PC-3 (cell line): ENCODE measurements around the gene APOL6. TPM values are rescaled to one million over a fixed set of nuclear protein-coding genes. Genes with fewer than 3 reads are reported as not detected.

Experiments used
- ATAC-seq: fragments of 200-7000 bp; cut with Tn5 transposase; 2 replicates; pipeline ENCODE4 v1.9.1; 2020; ENCODE audit warnings: mild to moderate bottlenecking, moderate library complexity
- Bru-seq: library from RNA; stranded (reverse); fragments of 400-500 nt; gene quantifications from one replicate; lab custom pipeline; 2021; lab: Mats Ljungman, UMichigan
- BruChase-seq, 2 experiments: library from RNA; stranded (reverse); fragments of 400-500 nt; gene quantifications; one replicate each; lab custom pipeline; 2021; lab: Mats Ljungman, UMichigan
- BruUV-seq: library from RNA; stranded (reverse); fragments of 400-500 nt; replicated peaks from 2 replicates; lab custom pipeline; 2021; lab: Mats Ljungman, UMichigan
- CTCF ChIA-PET: fragments of 300-600 bp; sonication (Branson Sonifier 250); formaldehyde crosslinking; loops from one replicate; lab custom pipeline; 2022; ENCODE audit warnings: antibody characterized with exemption; lab: Charles Lee
- POLR2A ChIA-PET: fragments of 300-600 bp; sonication (Branson Sonifier 250); formaldehyde crosslinking; loops from one replicate; lab custom pipeline; 2022; ENCODE audit warnings: antibody characterized with exemption; ENCODE audit not compliant: unreplicated experiment; lab: Charles Lee
- DNase-seq: peaks from one replicate; pipeline ENCODE4 v3.0.0-alpha.2; 2015
- H2AFZ ChIP-seq: fragments of 300-600 bp; sonication (generic); 2 replicates; pipeline ENCODE4 v1.6.0; 2016; ENCODE audit warnings: antibody characterized with exemption, low read length
- H3F3A ChIP-seq: fragments of 300-600 bp; sonication (generic); one replicate; pipeline ENCODE4 v1.6.0; 2017; ENCODE audit warnings: antibody characterized with exemption, low read length, control low read depth, mild to moderate bottlenecking; ENCODE audit not compliant: unreplicated experiment
- H3K27ac ChIP-seq: fragments of 300-600 bp; sonication (generic); 2 replicates; pipeline ENCODE4 v1.5.1; 2016; ENCODE audit warnings: mild to moderate bottlenecking, low read length
- H3K27me3 ChIP-seq: fragments of 300-600 bp; sonication (generic); 2 replicates; pipeline ENCODE4 v1.6.1; 2016; ENCODE audit warnings: low read length, mixed read lengths
- H3K36me3 ChIP-seq: fragments of 300-600 bp; sonication (generic); 2 replicates; pipeline ENCODE4 v1.6.1; 2016; ENCODE audit warnings: low read depth, mixed run types, low read length, mixed read lengths
- H3K4me1 ChIP-seq: fragments of 300-600 bp; sonication (generic); 2 replicates; pipeline ENCODE4 v1.5.1; 2016; ENCODE audit warnings: low read length; ENCODE audit not compliant: insufficient read depth
- H3K4me2 ChIP-seq: fragments of 300-600 bp; sonication (generic); 2 replicates; pipeline ENCODE4 v1.6.0; 2016; ENCODE audit warnings: low read length
- H3K4me3 ChIP-seq: fragments of 300-600 bp; sonication (generic); 2 replicates; pipeline ENCODE4 v1.5.1; 2016; ENCODE audit warnings: mild to moderate bottlenecking, low read length, mixed read lengths
- H3K79me2 ChIP-seq: fragments of 300-600 bp; sonication (generic); 2 replicates; pipeline ENCODE4 v1.6.1; 2017; ENCODE audit warnings: low read length, mixed read lengths
- H3K9ac ChIP-seq: fragments of 300-600 bp; sonication (generic); 2 replicates; pipeline ENCODE4 v1.6.0; 2016; ENCODE audit warnings: mild to moderate bottlenecking, low read length
- H3K9me2 ChIP-seq: fragments of 300-600 bp; sonication (generic); replicated peaks from 2 replicates; pipeline ENCODE4 v1.6.1; 2016; ENCODE audit warnings: mixed run types, low read length, mixed read lengths
- H3K9me3 ChIP-seq: fragments of 300-600 bp; sonication (generic); 2 replicates; pipeline ENCODE4 v1.6.1; 2016; ENCODE audit warnings: low read length, mixed read lengths
- H4K20me1 ChIP-seq: fragments of 300-600 bp; sonication (generic); 2 replicates; pipeline ENCODE4 v1.6.1; 2016; ENCODE audit warnings: low read length, mixed read lengths
- CTCF ChIP-seq: fragments of 300-600 bp; sonication (generic); conservative IDR thresholded peaks from 2 replicates; pipeline ENCODE4 v1.5.1; 2017; ENCODE audit warnings: antibody characterized with exemption, low read depth, mild to moderate bottlenecking, low read length
- EZH2 ChIP-seq: fragments of 300-600 bp; sonication (generic); IDR thresholded peaks from one replicate; pipeline ENCODE4 v1.6.1; 2017; ENCODE audit warnings: antibody characterized with exemption, mild to moderate bottlenecking, low read length; ENCODE audit not compliant: unreplicated experiment
- EZH2phosphoT487 ChIP-seq: fragments of 300-600 bp; sonication (generic); IDR thresholded peaks from 2 replicates; pipeline ENCODE4 v1.6.1; 2018; ENCODE audit warnings: mild to moderate bottlenecking, antibody characterized with exemption, low read length, borderline replicate concordance
- intact Hi-C: fragments of 100-400 bp; cut with micrococcal nuclease; formaldehyde crosslinking; loops from 2 replicates; pipeline ENCODE4 v1.9.0; 2023
- long read RNA-seq: library from polyadenylated mRNA; unstranded; transcript quantifications from one replicate; pipeline ENCODE4 v2.0.0, GENCODE V29; 2021; ENCODE audit not compliant: unreplicated experiment
- total RNA-seq: library from RNA; depleted of rRNA; stranded (reverse); fragments of >200 nt; gene quantifications from 2 replicates; pipeline ENCODE4 v1.2.3, GENCODE V29; 2014; rRNA removed

Gene APOL6
- 6.7 and 8.2 TPM in 2 replicates for total RNA-seq
- Bru-seq, nascent RNA, result percentile 71 among the genes with signal in this experiment
- percentile 93 among the genes with signal in this experiment for BruChase-seq, experiment 1, labeled RNA remaining after a 6-hour chase
- BruChase-seq, experiment 2, labeled RNA remaining after a 2-hour chase, result percentile 92 among the genes with signal in this experiment
- long read RNA-seq, full-length matches to known transcripts, result 46 of 110 reads
- long read RNA-seq, partial matches to known transcripts, result 49 of 110 reads
- long read RNA-seq, other reads (novel, unspliced or antisense), result 15 of 110 reads

GRCh38 chr22:35648066-35649025 lies at the start of gene APOL6:
APOL6 (plus strand) TSS chr22:35648446; CDS start chr22:35656426, 7,980 bp downstream.
- ChIA-PET POLR2A (interaction anchor here (0.6 to 0.7 kb wide), 2 partner anchors 192 to 394 kb away, joined by 5 read pairs; no protein-coding TSS in a partner anchor), CTCF (no interaction called here)
- Histone ChIP-seq H2AFZ (peak within 1 kb of the TSS; percentile 79), H3K79me2 (peaks cover 13% of the 10 kb centered on the region), H3K27ac (peak within 1 kb of the TSS; percentile 59), H3K4me3 (peak within 1 kb of the TSS; percentile 72), H3K9ac (peak within 1 kb of the TSS; percentile 68), H3K36me3 (no peaks in the 10 kb centered on the region), H3K27me3 (no peaks in the 10 kb centered on the region), H3K4me2 (peak within 1 kb of the TSS; percentile 83), H3K9me2 (no peaks in the 10 kb centered on the region), H3F3A (no peaks in the 10 kb centered on the region), H4K20me1 (no peaks in the 10 kb centered on the region), H3K9me3 (no peaks in the 10 kb centered on the region), H3K4me1 (peaks cover 23% of the 10 kb centered on the region)
- intact Hi-C loops, result no loop called here
- DNase-seq, result peak; percentile 68
- TSS peak; percentile 87 for BruUV-seq
- no peak for TF ChIP-seq CTCF
- TF ChIP-seq EZH2phosphoT487, result no peak
- no peak for TF ChIP-seq EZH2
- peak; percentile 74 for ATAC-seq

- H2AFZ ChIP-seq, result no peak overlapping the region
- BruUV-seq, result no TSS peak
- ChIA-PET POLR2A (no interaction called here), CTCF (no interaction called here)
- H3F3A ChIP-seq, result no peaks in the 10 kb centered on the region
- no peak overlapping the region for H3K27ac ChIP-seq
- intact Hi-C loops, result no loop called here
- no peaks in the 10 kb centered on the region for H3K79me2 ChIP-seq
- no peaks in the 10 kb centered on the region for H3K36me3 ChIP-seq
- H3K27me3 ChIP-seq, result no peaks in the 10 kb centered on the region
- no peaks in the 10 kb centered on the region for H3K9me2 ChIP-seq
- H3K9me3 ChIP-seq, result no peaks in the 10 kb centered on the region
- TF ChIP-seq EZH2, result no peak
- TF ChIP-seq EZH2phosphoT487, result no peak
- TF ChIP-seq CTCF, result no peak
- H3K4me1 ChIP-seq, result peaks cover 21% of the 10 kb centered on the region
- no peaks in the 10 kb centered on the region for H4K20me1 ChIP-seq
- H3K9ac ChIP-seq, result no peak overlapping the region
- DNase-seq (no peak), ATAC-seq (no peak)
- no peak overlapping the region for H3K4me2 ChIP-seq
- H3K4me3 ChIP-seq, result no peak overlapping the region
These were observed 48.9 kb upstream of the APOL6 start for GRCh38 chr22:35599364-35599763.
